Muscle of leg (tissue), 11 donors: Measurements from ENCODE around the gene INSC. TPM values are rescaled to one million over a fixed set of nuclear protein-coding genes. Genes with fewer than 3 reads are reported as not detected.

Source experiments
- DNase-seq: peaks from one replicate; pipeline ENCODE4 v3.0.0; 2013
- H3K27ac ChIP-seq: one replicate; pipeline ENCODE4 v1.5.1; 2013; ENCODE audit warnings: mild to moderate bottlenecking, low read length, control low read depth
- H3K27me3 ChIP-seq: one replicate; pipeline ENCODE4 v1.6.1; 2013; ENCODE audit warnings: low read length; ENCODE audit not compliant: control insufficient read depth, insufficient read depth
- H3K36me3 ChIP-seq: one replicate; pipeline ENCODE4 v1.6.1; 2013; ENCODE audit warnings: low read length; ENCODE audit not compliant: control insufficient read depth, insufficient read depth
- H3K4me1 ChIP-seq: one replicate; pipeline ENCODE4 v1.6.1; 2013; ENCODE audit warnings: low read length; ENCODE audit not compliant: control insufficient read depth, insufficient read depth
- H3K4me3 ChIP-seq: one replicate; pipeline ENCODE4 v1.5.1; 2013; ENCODE audit warnings: low read length, control low read depth
- H3K9me3 ChIP-seq: replicated peaks from 2 replicates; pipeline ENCODE4 v1.6.1; 2013; ENCODE audit warnings: low read depth, low read length; ENCODE audit not compliant: control insufficient read depth
- WGBS: methylation state at CpG from one replicate; pipeline ENCODE4 v1.1.5; 2013; ENCODE audit warnings: missing lambda C conversion rate; ENCODE audit not compliant: insufficient coverage; 5-methylcytosine and 5-hydroxymethylcytosine counted together
- polyA plus RNA-seq, 8 donors: library from polyadenylated mRNA; unstranded; fragments of 120-200 nt; gene quantifications; one replicate each; pipeline versions ENCODE4 v1.2.1 to v1.2.3, GENCODE V29; 2013; ENCODE audit warnings: inconsistent platforms in 1 of 8, low replicate concordance in 1 of 8; ENCODE audit not compliant: insufficient read length in 8 of 8, insufficient read depth in 1 of 8
- total RNA-seq: library from RNA; stranded (reverse); fragments of 120-200 nt; gene quantifications from one replicate; pipeline ENCODE4 v1.2.4, GENCODE V29; 2013

INSC gene
- total and polyA plus RNA-seq, 9 donors = 1.0 to 3.6 (median 1.8) TPM

- H3K27me3 ChIP-seq = no peaks in the 10 kb centered on the region
- no peak overlapping the region for H3K4me3 ChIP-seq
- no peak overlapping the region for H3K27ac ChIP-seq
- H3K9me3 ChIP-seq = no peaks in the 10 kb centered on the region
- WGBS = no CpG with 5 or more reads among the region's 2 CpGs
- peaks cover 3% of the 10 kb centered on the region for H3K4me1 ChIP-seq
- no peak for DNase-seq
- H3K36me3 ChIP-seq = no peaks in the 10 kb centered on the region
These were observed 114.3 kb downstream of the INSC start for GRCh38 chr11:15229069-15229468.

- DNase-seq = no peak
- Histone ChIP-seq H3K27ac (no peak overlapping the region), H3K27me3 (no peaks in the 10 kb centered on the region), H3K4me1 (peaks cover 7% of the 10 kb centered on the region), H3K9me3 (no peaks in the 10 kb centered on the region), H3K4me3 (no peak overlapping the region), H3K36me3 (no peaks in the 10 kb centered on the region)
- 83% methylated on average over 1 of the region's 4 CpGs for WGBS
These were observed 117.8 kb downstream of the INSC start for GRCh38 chr11:15232496-15232895.

GRCh38 chr11:15233371-15234165 is 118.8 kb downstream of the INSC start:
- H3K9me3 ChIP-seq = no peaks in the 10 kb centered on the region
- no peaks in the 10 kb centered on the region for H3K36me3 ChIP-seq
- H3K4me1 ChIP-seq = peaks cover 7% of the 10 kb centered on the region
- no peak overlapping the region for H3K4me3 ChIP-seq
- 17% methylated on average over 3 of the region's 8 CpGs for WGBS
- DNase-seq = peak; percentile 64
- no peaks in the 10 kb centered on the region for H3K27me3 ChIP-seq
- H3K27ac ChIP-seq = no peak overlapping the region

- Histone ChIP-seq H3K27ac (no peak overlapping the region), H3K4me1 (peaks cover 7% of the 10 kb centered on the region), H3K9me3 (no peaks in the 10 kb centered on the region), H3K4me3 (no peak overlapping the region), H3K27me3 (no peaks in the 10 kb centered on the region), H3K36me3 (no peaks in the 10 kb centered on the region)
- no peak for DNase-seq
- WGBS = 67% methylated on average over 1 of the region's 3 CpGs
These were observed 120.1 kb downstream of the INSC start for GRCh38 chr11:15234796-15235195.

GRCh38 chr11:15236559-15236958 is 121.8 kb downstream of the INSC start:
- peaks cover 7% of the 10 kb centered on the region for H3K4me1 ChIP-seq
- no peaks in the 10 kb centered on the region for H3K9me3 ChIP-seq
- H3K36me3 ChIP-seq = no peaks in the 10 kb centered on the region
- DNase-seq = no peak
- H3K27ac ChIP-seq = no peak overlapping the region
- no CpG with 5 or more reads among the region's 4 CpGs for WGBS
- H3K4me3 ChIP-seq = no peak overlapping the region
- no peaks in the 10 kb centered on the region for H3K27me3 ChIP-seq

GRCh38 chr11:15238856-15239255 is 124.1 kb downstream of the INSC start:
- Histone ChIP-seq H3K27me3 (no peaks in the 10 kb centered on the region), H3K36me3 (no peaks in the 10 kb centered on the region), H3K9me3 (no peaks in the 10 kb centered on the region), H3K27ac (no peak overlapping the region), H3K4me3 (no peak overlapping the region), H3K4me1 (peaks cover 4% of the 10 kb centered on the region)
- 90% methylated on average over 6 of the region's 7 CpGs for WGBS
- DNase-seq = no peak

- Histone ChIP-seq H3K36me3 (no peaks in the 10 kb centered on the region), H3K4me1 (no peaks in the 10 kb centered on the region), H3K4me3 (no peak overlapping the region), H3K9me3 (no peaks in the 10 kb centered on the region), H3K27ac (no peak overlapping the region), H3K27me3 (peaks cover 4% of the 10 kb centered on the region)
- no peak for DNase-seq
- no CpG with 5 or more reads among the region's 3 CpGs for WGBS
These were observed 134.0 kb downstream of the INSC start for GRCh38 chr11:15248749-15249148.

- no peaks in the 10 kb centered on the region for H3K36me3 ChIP-seq
- H3K27ac ChIP-seq = no peak overlapping the region
- no peaks in the 10 kb centered on the region for H3K4me1 ChIP-seq
- DNase-seq = peak; percentile 75
- WGBS = no CpG with 5 or more reads among the region's 3 CpGs
- no peaks in the 10 kb centered on the region for H3K9me3 ChIP-seq
- H3K27me3 ChIP-seq = no peaks in the 10 kb centered on the region
- no peak overlapping the region for H3K4me3 ChIP-seq
These were observed 143.9 kb downstream of the INSC start for GRCh38 chr11:15258433-15259165.

- no peaks in the 10 kb centered on the region for H3K27me3 ChIP-seq
- no peak overlapping the region for H3K27ac ChIP-seq
These were observed 152.3 kb downstream of the INSC start for GRCh38 chr11:15266999-15267398.

GRCh38 chr11:15268598-15268997 is 153.9 kb downstream of the INSC start:
- Histone ChIP-seq H3K27me3 (no peaks in the 10 kb centered on the region), H3K27ac (no peak overlapping the region), H3K9me3 (peaks cover 2% of the 10 kb centered on the region), H3K36me3 (no peaks in the 10 kb centered on the region), H3K4me3 (no peak overlapping the region), H3K4me1 (no peaks in the 10 kb centered on the region)
- no peak for DNase-seq

More at GRCh38 chr11:15266999-15267398, 152.3 kb downstream of the INSC start:
- Histone ChIP-seq H3K9me3 (peaks cover 2% of the 10 kb centered on the region), H3K4me1 (no peaks in the 10 kb centered on the region), H3K36me3 (no peaks in the 10 kb centered on the region), H3K4me3 (no peak overlapping the region)
- no peak for DNase-seq
- WGBS = no CpG with 5 or more reads among the region's 1 CpG
